ENCODE data around the gene EMX1. TPM values are rescaled to one million over a fixed set of nuclear protein-coding genes. Genes with fewer than 3 reads are reported as not detected.
A peak's percentile ranks its signal among the peaks of the same experiment; 100 is the strongest.

The EMX1 gene
- total RNA-seq (2014; rRNA removed; shearing (Covaris generic)) (not detected in 2 replicates), polyA plus RNA-seq (2016; fragmentation: Nextera tagmentation; extraction: Ambion mirVana) (not detected in 2 replicates)

- H3K4me1 ChIP-seq (ENCODE audit: insufficient read depth) = no peaks in the 10 kb centered on the region
- H3K27ac ChIP-seq = no peak within 1 kb of the TSS
- TF ChIP-seq EZH2phosphoT487 (IDR thresholded peaks at IDR 0.05; ENCODE audit: insufficient read depth, low read depth) (no peak), EZH2 (IDR thresholded peaks at IDR 0.05; ENCODE audit: insufficient read depth, poor library complexity, severe bottlenecking) (peak; percentile 100)
- no peak within 1 kb of the TSS for H3K4me2 ChIP-seq (ENCODE audit: unreplicated experiment)
- H3K79me2 ChIP-seq (ENCODE audit: insufficient read depth) = no peaks in the 10 kb centered on the region
- H3K4me3 ChIP-seq = no peak within 1 kb of the TSS
- H3K9me2 ChIP-seq (ENCODE audit: insufficient read depth) = no peaks in the 10 kb centered on the region
- H3K9me3 ChIP-seq (ENCODE audit: low read depth) = no peaks in the 10 kb centered on the region
- 1% methylated on average over 27 to 76 of the region's 82 CpGs for WGBS, 2 experiments (ENCODE audit: low coverage in 1 of 2, low lambda C conversion rate in 2 of 2, missing lambda C conversion rate in 2 of 2)
- H3K9ac ChIP-seq = no peak within 1 kb of the TSS
- H3K27me3 ChIP-seq (replicated peaks; ENCODE audit: insufficient read depth) = peaks cover 94% of the 10 kb centered on the region
- H3K36me3 ChIP-seq (ENCODE audit: low read depth) = no peaks in the 10 kb centered on the region
- H2AFZ ChIP-seq = no peak within 1 kb of the TSS
- peak; percentile 46 for DNase-seq
- H4K20me1 ChIP-seq (ENCODE audit: insufficient read depth) = no peaks in the 10 kb centered on the region
- in situ Hi-C loops (cut with MboI) = no loop called here
- H3F3A ChIP-seq (ENCODE audit: insufficient read depth) = no peaks in the 10 kb centered on the region
These were observed at the start of gene EMX1 for GRCh38 chr2:72917138-72917876. TSS of gene EMX1 (plus strand) at chr2:72917519. CDS start at chr2:72917853, 334 bp downstream.

- Histone ChIP-seq H3K9ac (no peak overlapping the region), H3K4me3 (no peak overlapping the region), H3K4me1 (ENCODE audit: insufficient read depth) (no peaks in the 10 kb centered on the region), H3K36me3 (ENCODE audit: low read depth) (no peaks in the 10 kb centered on the region), H2AFZ (no peak overlapping the region), H3K9me3 (ENCODE audit: low read depth) (no peaks in the 10 kb centered on the region), H3K9me2 (ENCODE audit: insufficient read depth) (no peaks in the 10 kb centered on the region), H3K4me2 (ENCODE audit: unreplicated experiment) (no peak overlapping the region), H4K20me1 (ENCODE audit: insufficient read depth) (no peaks in the 10 kb centered on the region), H3K79me2 (ENCODE audit: insufficient read depth) (no peaks in the 10 kb centered on the region), H3F3A (ENCODE audit: insufficient read depth) (no peaks in the 10 kb centered on the region), H3K27ac (no peak overlapping the region), H3K27me3 (replicated peaks; ENCODE audit: insufficient read depth) (peaks cover 41% of the 10 kb centered on the region)
- no peak for DNase-seq
- in situ Hi-C loops (cut with MboI) = no loop called here
- 0% methylated on average over 1 of the region's 1 CpG for WGBS, 2 experiments (ENCODE audit: low coverage in 1 of 2, low lambda C conversion rate in 2 of 2, missing lambda C conversion rate in 2 of 2)
- no peak for TF ChIP-seq EZH2phosphoT487 (IDR thresholded peaks at IDR 0.05; ENCODE audit: insufficient read depth, low read depth)
- TF ChIP-seq EZH2 (IDR thresholded peaks at IDR 0.05; ENCODE audit: insufficient read depth, poor library complexity, severe bottlenecking) = no peak
These were observed 46.3 kb upstream of the EMX1 start for GRCh38 chr2:72871060-72871459.

GRCh38 chr2:72871880-72872279, 45.4 kb upstream of the EMX1 start:
- Histone ChIP-seq H3K27me3 (replicated peaks; ENCODE audit: insufficient read depth) (peaks cover 46% of the 10 kb centered on the region), H3K36me3 (ENCODE audit: low read depth) (no peaks in the 10 kb centered on the region), H4K20me1 (ENCODE audit: insufficient read depth) (no peaks in the 10 kb centered on the region), H3K27ac (no peak overlapping the region), H3K9ac (no peak overlapping the region), H3K9me3 (ENCODE audit: low read depth) (no peaks in the 10 kb centered on the region), H3K79me2 (ENCODE audit: insufficient read depth) (no peaks in the 10 kb centered on the region), H2AFZ (no peak overlapping the region), H3K4me1 (ENCODE audit: insufficient read depth) (no peaks in the 10 kb centered on the region), H3K4me3 (no peak overlapping the region), H3F3A (ENCODE audit: insufficient read depth) (no peaks in the 10 kb centered on the region), H3K4me2 (ENCODE audit: unreplicated experiment) (no peak overlapping the region), H3K9me2 (ENCODE audit: insufficient read depth) (no peaks in the 10 kb centered on the region)
- TF ChIP-seq EZH2 (IDR thresholded peaks at IDR 0.05; ENCODE audit: insufficient read depth, poor library complexity, severe bottlenecking) (no peak), EZH2phosphoT487 (IDR thresholded peaks at IDR 0.05; ENCODE audit: insufficient read depth, low read depth) (no peak)
- no peak for DNase-seq
- in situ Hi-C loops (cut with MboI) = no loop called here

- no peak overlapping the region for H3K4me3 ChIP-seq
- 0 out of 2 replicates have a peak, but pooled peaks cover 9% of the 10 kb centered on the region for H3F3A ChIP-seq (ENCODE audit: insufficient read depth)
- peak; percentile 65 for DNase-seq
- no peak overlapping the region for H3K9ac ChIP-seq
- WGBS, 2 experiments (ENCODE audit: low coverage in 1 of 2, low lambda C conversion rate in 2 of 2, missing lambda C conversion rate in 2 of 2) = 13% methylated on average over 4 of the region's 4 CpGs
- no peaks in the 10 kb centered on the region for H3K36me3 ChIP-seq (ENCODE audit: low read depth)
- no peak overlapping the region for H3K4me2 ChIP-seq (ENCODE audit: unreplicated experiment)
- in situ Hi-C loops (cut with MboI) = no loop called here
- no peaks in the 10 kb centered on the region for H3K9me2 ChIP-seq (ENCODE audit: insufficient read depth)
- no peak overlapping the region for H3K27ac ChIP-seq
- H3K79me2 ChIP-seq (ENCODE audit: insufficient read depth) = no peaks in the 10 kb centered on the region
- no peaks in the 10 kb centered on the region for H4K20me1 ChIP-seq (ENCODE audit: insufficient read depth)
- peaks cover 14% of the 10 kb centered on the region for H3K27me3 ChIP-seq (replicated peaks; ENCODE audit: insufficient read depth)
- no peaks in the 10 kb centered on the region for H3K9me3 ChIP-seq (ENCODE audit: low read depth)
- H2AFZ ChIP-seq = no peak overlapping the region
- TF ChIP-seq EZH2 (IDR thresholded peaks at IDR 0.05; ENCODE audit: insufficient read depth, poor library complexity, severe bottlenecking) = no peak
- no peak for TF ChIP-seq EZH2phosphoT487 (IDR thresholded peaks at IDR 0.05; ENCODE audit: insufficient read depth, low read depth)
- H3K4me1 ChIP-seq (ENCODE audit: insufficient read depth) = no peaks in the 10 kb centered on the region
These were observed 33.9 kb upstream of the EMX1 start for GRCh38 chr2:72883356-72883962.
